ENCODE data around the gene COLEC11. TPM values are rescaled to one million over a fixed set of nuclear protein-coding genes. Genes with fewer than 3 reads are reported as not detected.

The COLEC11 gene
- total and polyA plus RNA-seq, 10 of the 15 experiments (the other 5 are each of a cell fraction or from before 2014, with no cell fraction given), result 0.08 to 0.74 (median 0.14) TPM; not detected in 4

DNA sequence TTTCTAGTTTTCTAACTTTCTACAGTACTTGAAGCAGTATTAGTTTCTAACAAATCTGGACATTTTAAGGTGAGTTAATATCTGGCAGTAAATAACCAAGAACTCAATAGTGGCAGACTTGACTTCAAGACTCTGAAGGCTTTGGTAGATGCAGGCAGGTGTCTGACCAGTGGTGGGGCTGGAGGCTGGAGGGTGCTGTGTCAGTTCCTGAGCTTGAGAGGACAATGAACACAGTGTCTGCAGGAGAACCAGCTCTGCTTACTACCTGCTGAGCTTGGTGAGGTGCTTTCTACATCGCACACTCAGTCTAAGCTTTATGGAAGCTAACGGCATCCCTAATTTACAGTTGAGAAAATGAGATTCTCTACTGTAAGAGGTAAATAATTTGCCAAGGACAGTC, 84.3 kb downstream of the COLEC11 start:
- ChIA-PET SMC1A (ENCODE audit: uncharacterized antibody, unreplicated experiment) (interaction anchor here (0.6 kb wide), 1 partner anchor 14 kb away, joined by 3 read pairs; no protein-coding TSS in a partner anchor), CTCF (no interaction called here), POLR2A (no interaction called here), RAD21 (ENCODE audit: unreplicated experiment) (no interaction called here)
- peaks cover 0 to under 1% of the 10 kb centered on the region in 2 experiments for H3K27me3 ChIP-seq (replicated peaks in 1 of 2; ENCODE audit: control insufficient read depth in 2 of 2, insufficient read depth in 2 of 2, low read length in 1 of 2)
- H3K27ac ChIP-seq (ENCODE audit: control insufficient read depth, insufficient read depth), result no peak overlapping the region
- no peak for DNase-seq (ENCODE audit: low read depth, low spot score)
- FAIRE-seq, result no peak
- H2AFZ ChIP-seq (ENCODE audit: control insufficient read depth, low read depth, low read length), result no peak overlapping the region
- no peaks in the 10 kb centered on the region for H3K4me1 ChIP-seq (ENCODE audit: control insufficient read depth, insufficient read depth, low read length)
- no TSS peak for BruUV-seq (replicated peaks)
- no peak for ATAC-seq
- H4K20me1 ChIP-seq (ENCODE audit: control insufficient read depth, insufficient read depth), result no peaks in the 10 kb centered on the region
- intact Hi-C loops (cut with micrococcal nuclease; ENCODE audit: unreplicated experiment) (no loop called here), in situ Hi-C loops (cut with MboI) (no loop called here)
- no peak overlapping the region for H3K4me2 ChIP-seq (ENCODE audit: control insufficient read depth, insufficient read depth)
- no peak overlapping the region for H3K4me3 ChIP-seq
- no peaks in the 10 kb centered on the region for H3K36me3 ChIP-seq (ENCODE audit: control insufficient read depth in 2 of 2, insufficient read depth in 2 of 2, low read length in 1 of 2)
- 77% methylated on average over 2 of the region's 2 CpGs for WGBS (ENCODE audit: insufficient coverage, insufficient replicate concordance, low lambda C conversion rate, missing lambda C conversion rate)
- no peak overlapping the region for H3K9ac ChIP-seq (ENCODE audit: control insufficient read depth, insufficient read depth, low read length)
- H3K9me3 ChIP-seq (replicated peaks; ENCODE audit: control insufficient read depth, insufficient read depth, low read length), result no peaks in the 10 kb centered on the region
- no peaks in the 10 kb centered on the region for H3K79me2 ChIP-seq (ENCODE audit: control insufficient read depth, insufficient read depth, low read length)
- TF ChIP-seq SREBF2 (IDR thresholded peaks at IDR 0.05; ENCODE audit: low read length) (no peak), ATF7 (IDR thresholded peaks at IDR 0.05; ENCODE audit: low read depth) (no peak), SUPT20H (IDR thresholded peaks at IDR 0.05; ENCODE audit: borderline replicate concordance, control insufficient read depth, low read depth, low read length) (no peak), ZNF24 (IDR thresholded peaks at IDR 0.05) (no peak), ZNF274 (IDR thresholded peaks at IDR 0.05; ENCODE audit: insufficient read depth, insufficient read length) (no peak), KLF5 (IDR thresholded peaks at IDR 0.05; ENCODE audit: partially characterized antibody) (no peak), CHD4 (IDR thresholded peaks at IDR 0.05) (no peak), MTA2 (IDR thresholded peaks at IDR 0.05; ENCODE audit: low read depth) (no peak), ZNF207 (IDR thresholded peaks at IDR 0.05; ENCODE audit: borderline replicate concordance) (no peak), ZZZ3 (IDR thresholded peaks at IDR 0.05; ENCODE audit: control insufficient read depth, insufficient read length, low read depth) (no peak), IKZF2 (IDR thresholded peaks at IDR 0.05) (no peak), NFXL1 (IDR thresholded peaks at IDR 0.05; ENCODE audit: borderline replicate concordance) (no peak), NR2F1 (conservative IDR thresholded peaks at IDR 0.05) (no peak)
- TF ChIP-seq, protein P1, sequence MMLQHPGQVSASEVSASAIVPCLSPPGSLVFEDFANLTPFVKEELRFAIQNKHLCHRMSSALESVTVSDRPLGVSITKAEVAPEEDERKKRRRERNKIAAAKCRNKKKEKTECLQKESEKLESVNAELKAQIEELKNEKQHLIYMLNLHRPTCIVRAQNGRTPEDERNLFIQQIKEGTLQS (IDR thresholded peaks at IDR 0.05; ENCODE audit: borderline replicate concordance, extremely low read depth, low read depth, low read length), result no peak
- TF ChIP-seq, protein P2, sequence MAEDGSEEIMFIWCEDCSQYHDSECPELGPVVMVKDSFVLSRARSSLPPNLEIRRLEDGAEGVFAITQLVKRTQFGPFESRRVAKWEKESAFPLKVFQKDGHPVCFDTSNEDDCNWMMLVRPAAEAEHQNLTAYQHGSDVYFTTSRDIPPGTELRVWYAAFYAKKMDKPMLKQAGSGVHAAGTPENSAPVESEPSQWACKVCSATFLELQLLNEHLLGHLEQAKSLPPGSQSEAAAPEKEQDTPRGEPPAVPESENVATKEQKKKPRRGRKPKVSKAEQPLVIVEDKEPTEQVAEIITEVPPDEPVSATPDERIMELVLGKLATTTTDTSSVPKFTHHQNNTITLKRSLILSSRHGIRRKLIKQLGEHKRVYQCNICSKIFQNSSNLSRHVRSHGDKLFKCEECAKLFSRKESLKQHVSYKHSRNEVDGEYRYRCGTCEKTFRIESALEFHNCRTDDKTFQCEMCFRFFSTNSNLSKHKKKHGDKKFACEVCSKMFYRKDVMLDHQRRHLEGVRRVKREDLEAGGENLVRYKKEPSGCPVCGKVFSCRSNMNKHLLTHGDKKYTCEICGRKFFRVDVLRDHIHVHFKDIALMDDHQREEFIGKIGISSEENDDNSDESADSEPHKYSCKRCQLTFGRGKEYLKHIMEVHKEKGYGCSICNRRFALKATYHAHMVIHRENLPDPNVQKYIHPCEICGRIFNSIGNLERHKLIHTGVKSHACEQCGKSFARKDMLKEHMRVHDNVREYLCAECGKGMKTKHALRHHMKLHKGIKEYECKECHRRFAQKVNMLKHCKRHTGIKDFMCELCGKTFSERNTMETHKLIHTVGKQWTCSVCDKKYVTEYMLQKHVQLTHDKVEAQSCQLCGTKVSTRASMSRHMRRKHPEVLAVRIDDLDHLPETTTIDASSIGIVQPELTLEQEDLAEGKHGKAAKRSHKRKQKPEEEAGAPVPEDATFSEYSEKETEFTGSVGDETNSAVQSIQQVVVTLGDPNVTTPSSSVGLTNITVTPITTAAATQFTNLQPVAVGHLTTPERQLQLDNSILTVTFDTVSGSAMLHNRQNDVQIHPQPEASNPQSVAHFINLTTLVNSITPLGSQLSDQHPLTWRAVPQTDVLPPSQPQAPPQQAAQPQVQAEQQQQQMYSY (CRISPR knock-in tag; IDR thresholded peaks at IDR 0.05), result no peak
- TF ChIP-seq, protein P3, sequence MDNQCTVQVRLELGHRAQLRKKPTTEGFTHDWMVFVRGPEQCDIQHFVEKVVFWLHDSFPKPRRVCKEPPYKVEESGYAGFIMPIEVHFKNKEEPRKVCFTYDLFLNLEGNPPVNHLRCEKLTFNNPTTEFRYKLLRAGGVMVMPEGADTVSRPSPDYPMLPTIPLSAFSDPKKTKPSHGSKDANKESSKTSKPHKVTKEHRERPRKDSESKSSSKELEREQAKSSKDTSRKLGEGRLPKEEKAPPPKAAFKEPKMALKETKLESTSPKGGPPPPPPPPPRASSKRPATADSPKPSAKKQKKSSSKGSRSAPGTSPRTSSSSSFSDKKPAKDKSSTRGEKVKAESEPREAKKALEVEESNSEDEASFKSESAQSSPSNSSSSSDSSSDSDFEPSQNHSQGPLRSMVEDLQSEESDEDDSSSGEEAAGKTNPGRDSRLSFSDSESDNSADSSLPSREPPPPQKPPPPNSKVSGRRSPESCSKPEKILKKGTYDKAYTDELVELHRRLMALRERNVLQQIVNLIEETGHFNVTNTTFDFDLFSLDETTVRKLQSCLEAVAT (IDR thresholded peaks at IDR 0.05), result no peak
- TF ChIP-seq, protein P4, sequence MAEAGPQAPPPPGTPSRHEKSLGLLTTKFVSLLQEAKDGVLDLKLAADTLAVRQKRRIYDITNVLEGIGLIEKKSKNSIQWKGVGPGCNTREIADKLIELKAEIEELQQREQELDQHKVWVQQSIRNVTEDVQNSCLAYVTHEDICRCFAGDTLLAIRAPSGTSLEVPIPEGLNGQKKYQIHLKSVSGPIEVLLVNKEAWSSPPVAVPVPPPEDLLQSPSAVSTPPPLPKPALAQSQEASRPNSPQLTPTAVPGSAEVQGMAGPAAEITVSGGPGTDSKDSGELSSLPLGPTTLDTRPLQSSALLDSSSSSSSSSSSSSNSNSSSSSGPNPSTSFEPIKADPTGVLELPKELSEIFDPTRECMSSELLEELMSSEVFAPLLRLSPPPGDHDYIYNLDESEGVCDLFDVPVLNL (IDR thresholded peaks at IDR 0.05; ENCODE audit: low read depth, low read length), result no peak
- TF ChIP-seq, protein P5, sequence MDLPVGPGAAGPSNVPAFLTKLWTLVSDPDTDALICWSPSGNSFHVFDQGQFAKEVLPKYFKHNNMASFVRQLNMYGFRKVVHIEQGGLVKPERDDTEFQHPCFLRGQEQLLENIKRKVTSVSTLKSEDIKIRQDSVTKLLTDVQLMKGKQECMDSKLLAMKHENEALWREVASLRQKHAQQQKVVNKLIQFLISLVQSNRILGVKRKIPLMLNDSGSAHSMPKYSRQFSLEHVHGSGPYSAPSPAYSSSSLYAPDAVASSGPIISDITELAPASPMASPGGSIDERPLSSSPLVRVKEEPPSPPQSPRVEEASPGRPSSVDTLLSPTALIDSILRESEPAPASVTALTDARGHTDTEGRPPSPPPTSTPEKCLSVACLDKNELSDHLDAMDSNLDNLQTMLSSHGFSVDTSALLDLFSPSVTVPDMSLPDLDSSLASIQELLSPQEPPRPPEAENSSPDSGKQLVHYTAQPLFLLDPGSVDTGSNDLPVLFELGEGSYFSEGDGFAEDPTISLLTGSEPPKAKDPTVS (IDR thresholded peaks at IDR 0.05; ENCODE audit: low read depth, low read length), result no peak

Data from GM12878 (cell line).